CD4-positive, alpha-beta T cell treated with Interleukin-1 beta for 1 hour (primary cell): ENCODE measurements around the gene ARSK.

Source experiments
- DNase-seq, 2 donors: peaks; one replicate each; pipeline ENCODE4 v3.0.0-alpha.2; 2020 to 2022

Gene ARSK

DNA sequence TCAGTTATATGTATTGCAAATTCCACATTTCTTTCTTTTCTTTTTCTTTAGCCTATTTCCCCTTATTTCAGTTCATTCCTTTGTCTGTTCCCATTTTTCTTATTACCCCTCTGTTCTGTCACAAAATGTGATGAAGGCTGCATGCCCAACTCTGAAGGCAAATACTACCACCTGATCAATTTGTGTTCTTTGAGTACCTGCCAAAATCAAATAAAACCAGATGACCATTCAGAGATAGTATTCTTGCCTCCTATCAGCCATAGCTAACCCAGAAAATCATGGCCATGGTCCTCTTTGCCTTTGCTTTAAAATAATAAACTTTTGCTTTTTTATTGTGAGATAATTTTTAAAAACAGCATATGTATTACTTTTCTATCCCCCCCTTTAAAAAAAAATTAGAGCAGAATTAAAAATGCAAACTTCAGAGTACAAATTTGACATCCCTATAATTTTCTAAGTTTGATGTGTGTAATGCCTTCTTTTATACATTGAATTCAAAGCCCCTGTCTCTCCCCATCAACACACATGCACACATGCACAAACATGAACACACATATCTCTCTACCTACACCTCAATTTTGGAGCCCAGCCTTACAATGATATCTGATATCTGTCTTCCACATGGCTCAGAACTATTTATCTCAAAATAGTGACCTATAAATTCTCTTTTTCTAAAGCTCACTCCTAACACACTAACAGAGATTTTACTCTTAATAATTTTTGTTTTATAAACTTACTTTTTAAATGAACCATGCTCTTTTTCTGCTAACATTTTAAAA, 95.1 kb downstream of the ARSK start:
- no peak for DNase-seq

DNA sequence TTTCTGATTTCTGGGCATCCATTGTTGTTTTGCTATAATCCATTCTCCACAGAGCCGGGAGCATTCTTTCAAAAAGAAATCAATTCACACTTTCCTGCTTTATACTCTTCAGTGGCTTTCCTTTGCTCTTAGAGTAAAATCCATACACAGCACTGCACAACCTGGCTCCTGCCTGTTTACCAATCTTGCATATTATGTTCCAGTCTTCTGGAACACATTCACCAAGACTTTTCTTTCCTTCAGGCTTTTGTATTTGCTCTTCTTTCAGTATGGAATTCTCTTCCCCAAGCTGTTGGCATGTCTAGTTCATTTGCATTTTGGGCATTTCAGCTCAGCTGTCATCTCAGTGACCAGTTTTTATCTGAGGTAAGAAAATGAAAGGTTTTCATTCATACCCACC, 97.9 kb downstream of the ARSK start:
- no peak for DNase-seq

DNA sequence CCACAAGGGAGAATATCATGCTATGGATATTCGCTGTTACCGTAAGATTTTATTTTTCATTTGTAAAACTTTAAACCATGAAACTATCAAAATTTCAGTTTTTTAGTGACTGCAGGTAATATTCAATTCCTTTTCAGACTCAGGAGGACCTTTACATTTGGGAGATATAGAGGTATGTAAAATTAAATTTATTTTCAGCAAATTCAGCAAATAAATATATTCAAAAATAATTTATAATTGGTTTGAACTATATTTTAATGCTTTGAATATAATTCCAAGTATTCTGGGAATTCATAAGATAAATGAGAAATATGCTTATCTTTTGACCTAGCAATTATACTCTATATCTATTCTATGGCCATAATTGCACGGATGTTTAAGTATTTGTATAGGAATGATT, 99.3 kb downstream of the ARSK start:
- no peak for DNase-seq
